GM21786 (cell line): ENCODE results near the gene C5AR1.
"Not testable (repeated sequence)": the region's sequence is repeated elsewhere in the genome, so short reads cannot be mapped to it uniquely, and the experiment has no call there.

Experiments used
- ATAC-seq: cut with Tn5 transposase; IDR thresholded peaks from one replicate; pipeline ENCODE4 v1.9.1; 2021; ENCODE audit not compliant: unreplicated experiment

The C5AR1 gene

DNA sequence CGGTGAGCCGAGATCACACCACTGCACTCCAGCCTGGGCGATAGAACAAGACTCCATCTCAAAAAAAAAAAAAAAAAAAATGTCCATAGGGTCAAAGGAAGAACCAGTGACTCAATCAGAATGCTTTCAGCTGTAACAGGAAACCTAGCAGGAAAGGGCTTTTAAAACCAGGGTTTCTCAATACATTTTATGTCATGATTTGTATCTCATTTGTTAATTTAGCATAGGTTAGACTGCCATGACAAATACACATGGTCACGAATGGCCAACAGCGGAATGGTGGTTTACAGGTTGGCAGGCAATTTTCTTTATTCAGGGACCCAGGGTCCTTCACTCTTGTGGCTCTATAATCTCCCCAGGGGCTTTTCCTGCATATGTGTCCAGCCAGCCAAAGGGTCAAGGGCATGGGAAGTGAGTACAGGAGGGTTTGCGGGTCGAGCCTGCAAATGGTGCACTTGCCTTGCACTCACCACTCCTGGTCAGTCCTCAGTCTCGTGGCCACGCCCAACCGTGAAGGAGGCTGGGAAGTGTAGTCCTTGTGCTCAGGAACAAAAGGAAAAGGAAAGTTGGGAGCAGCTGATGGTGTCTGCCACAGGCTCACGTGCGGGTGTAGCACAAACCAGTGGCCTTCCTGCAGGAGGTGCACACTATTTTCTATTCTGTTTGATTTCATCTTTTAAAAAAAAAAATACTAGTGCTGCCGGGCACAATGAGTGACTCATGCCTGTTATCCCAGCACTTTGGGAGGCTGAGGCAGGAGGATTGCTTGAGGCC, 54.3 kb downstream of the C5AR1 start:
- ATAC-seq = no peak

DNA sequence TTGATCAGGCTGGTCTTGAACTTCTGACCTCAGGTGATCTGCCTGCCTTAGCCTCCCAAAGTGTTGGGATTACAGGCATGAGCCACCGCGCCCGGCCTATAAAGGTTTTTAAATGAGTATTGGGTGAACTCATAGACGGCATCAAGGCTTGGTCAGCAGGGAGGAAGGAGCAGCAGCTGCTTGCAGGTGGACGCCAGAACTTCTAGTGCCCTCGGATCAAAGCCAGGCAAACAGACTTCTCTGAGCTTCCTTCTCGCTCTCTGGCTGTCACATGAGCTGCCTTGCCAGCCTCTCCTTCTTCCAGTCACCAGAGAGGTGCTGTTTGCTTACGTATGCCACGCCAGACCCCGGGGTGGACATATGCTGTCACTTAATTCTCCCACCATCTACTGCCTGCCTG, 55.8 kb downstream of the C5AR1 start:
- ATAC-seq = not testable (repeated sequence)

DNA sequence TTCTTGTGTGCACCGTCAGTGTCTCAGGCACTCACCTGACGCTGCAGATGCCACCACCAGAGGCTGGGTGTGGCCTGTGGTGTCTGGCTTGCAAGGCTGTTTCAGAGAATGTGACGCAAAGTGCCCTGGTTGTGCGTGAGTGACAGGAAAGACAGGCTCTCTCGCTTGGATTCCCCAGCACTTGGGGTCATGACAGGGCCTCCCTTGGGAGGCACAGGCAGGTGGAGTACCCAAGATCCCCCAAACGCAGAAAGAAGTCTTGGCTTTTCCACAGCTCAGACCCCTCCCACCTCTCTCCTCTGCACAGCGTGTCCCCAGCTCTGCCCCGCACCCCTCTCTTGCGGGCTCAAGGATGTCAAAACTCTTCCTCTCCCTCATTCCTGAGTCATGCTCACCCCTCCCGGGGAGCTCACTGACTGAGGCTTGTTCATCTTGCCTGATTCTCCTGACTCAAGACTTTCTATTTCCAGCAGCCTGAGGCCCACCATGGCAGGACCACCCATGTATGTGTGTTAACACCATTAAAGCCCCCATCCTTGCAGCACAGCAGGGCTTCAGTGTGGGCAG, 60.5 kb downstream of the C5AR1 start:
- no peak for ATAC-seq

DNA sequence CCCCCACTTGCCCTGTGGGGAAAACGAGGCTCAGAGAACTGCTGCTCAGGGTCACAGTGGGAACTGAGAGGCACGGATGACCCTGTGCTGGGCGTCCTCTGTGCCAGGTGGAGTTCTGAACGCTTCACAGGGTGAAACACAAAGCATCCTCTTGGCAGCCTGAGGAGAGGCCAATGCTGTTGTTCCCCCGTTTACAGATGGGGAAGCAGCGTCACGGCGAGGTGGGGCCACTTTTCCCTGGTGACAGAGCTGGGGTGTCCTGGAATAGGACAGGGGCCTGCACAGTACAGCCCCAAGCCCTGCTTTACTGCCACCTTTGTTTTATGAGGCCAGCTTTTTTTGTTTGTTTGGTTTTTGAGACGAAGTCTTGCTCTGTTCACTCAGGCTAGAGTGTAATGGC, 61.6 kb downstream of the C5AR1 start:
- no peak for ATAC-seq
